ENCODE data around the gene ADNP. TPM values are rescaled to one million over a fixed set of nuclear protein-coding genes. Genes with fewer than 3 reads are reported as not detected.

ADNP gene
- total and polyA plus RNA-seq, 2 of the 4 experiments (the other 2 are of a cell fraction): 23.3 to 24.8 TPM

- DNase-seq (no peak), ATAC-seq (ENCODE audit: low read depth) (no peak)
- POLR2A ChIA-PET (ENCODE audit: unreplicated experiment): no interaction called here
Measured at GRCh38 chr20:50887576-50887975, 43.7 kb downstream of the ADNP start.

More at GRCh38 chr20:50887576-50887975, 43.7 kb downstream of the ADNP start:
- H3K4me1 ChIP-seq (ENCODE audit: control insufficient read depth, insufficient read depth, low read length): peaks cover 3% of the 10 kb centered on the region; the same call in 1 of the 2 replicates
- no peak overlapping the region for H3K4me2 ChIP-seq (ENCODE audit: low read depth, low read length)
- CTCF ChIA-PET: interaction anchor here (0.6 to 0.9 kb wide), 2 partner anchors 13 to 97 kb away, joined by 3 read pairs; no protein-coding TSS in a partner anchor
- no peak overlapping the region for H3K56ac ChIP-seq (ENCODE audit: extremely low read depth, insufficient read depth, low read length)
- no TSS peak for BruUV-seq (replicated peaks)
- H3K27ac ChIP-seq (ENCODE audit: insufficient read depth, low read length): no peak overlapping the region
- no peak overlapping the region for H4K8ac ChIP-seq (ENCODE audit: low read depth in 2 of 2, low read length in 2 of 2)
- no peak overlapping the region for H3K4ac ChIP-seq (ENCODE audit: low read depth, low read length)
- H3K18ac ChIP-seq (ENCODE audit: low read depth, low read length): no peak overlapping the region
- no peak overlapping the region for H2BK20ac ChIP-seq (ENCODE audit: low read depth, low read length)
- H3K9ac ChIP-seq (ENCODE audit: low read depth, low read length): no peak overlapping the region
- H2BK120ac ChIP-seq (ENCODE audit: low read depth, low read length): no peak overlapping the region
- H2AK5ac ChIP-seq (ENCODE audit: low read depth, low read length): no peak overlapping the region
- no peak overlapping the region for H2BK5ac ChIP-seq (ENCODE audit: low read depth, low read length, poor library complexity, severe bottlenecking)
- H2AK9ac ChIP-seq (replicated peaks; ENCODE audit: low read depth, low read length, poor library complexity): no peak overlapping the region
- in situ Hi-C loops (cut with MboI; ENCODE audit: low sequenced_read_pairs) (no loop called here), intact Hi-C loops (cut with micrococcal nuclease) (no loop called here), dilution Hi-C loops (cut with HindIII; ENCODE audit: low sequenced_read_pairs, unreplicated experiment) (no loop called here)
- no peaks in the 10 kb centered on the region for H3K27me3 ChIP-seq (ENCODE audit: control insufficient read depth, insufficient read depth, low read length)
- H4K5ac ChIP-seq (ENCODE audit: low read depth, low read length): no peak overlapping the region
- no peak overlapping the region for H4K91ac ChIP-seq (ENCODE audit: insufficient read depth, low read depth, low read length)
- H3K14ac ChIP-seq (replicated peaks; ENCODE audit: low read depth, low read length): no peak overlapping the region
- TF ChIP-seq MXI1 (IDR thresholded peaks at IDR 0.05; ENCODE audit: borderline replicate concordance, low read depth, low read length) (no peak), CEBPB (IDR thresholded peaks at IDR 0.05; ENCODE audit: low read depth, low read length) (no peak), BHLHE40 (IDR thresholded peaks at IDR 0.05; ENCODE audit: low read depth, low read length) (no peak), USF2 (IDR thresholded peaks at IDR 0.05; ENCODE audit: low read depth, low read length) (no peak), CTCF (conservative IDR thresholded peaks at IDR 0.05; ENCODE audit: low read depth, low read length) (no peak), SMC3 (IDR thresholded peaks at IDR 0.05; ENCODE audit: low read depth, low read length) (no peak), RCOR1 (IDR thresholded peaks at IDR 0.05; ENCODE audit: insufficient replicate concordance, low read length) (no peak), NFE2L2 (IDR thresholded peaks at IDR 0.05; ENCODE audit: low read depth, low read length) (no peak)
- 100% methylated on average over 2 of the region's 3 CpGs; no CpG with 5 or more reads in 1 of the 2 experiments for WGBS, 2 experiments (ENCODE audit: extremely low coverage in 2 of 2, insufficient read length in 1 of 2)
- H3K4me3 ChIP-seq (ENCODE audit: insufficient read depth, low read depth, low read length): no peak overlapping the region
- peaks cover 21% of the 10 kb centered on the region for H3K36me3 ChIP-seq (ENCODE audit: control insufficient read depth, insufficient read depth, low read length)
- no peak overlapping the region for H2AFZ ChIP-seq (replicated peaks; ENCODE audit: low read length, poor library complexity)
- peaks cover 34 to 66% of the 10 kb centered on the region in 2 experiments for H3K79me1 ChIP-seq (ENCODE audit: low read depth in 1 of 2, low read length in 2 of 2)
- H3K23ac ChIP-seq (ENCODE audit: low read depth, low read length): no peak overlapping the region
- H3K9me1 ChIP-seq (ENCODE audit: insufficient read depth, low read length): peaks cover 31% of the 10 kb centered on the region
- H2BK15ac ChIP-seq (ENCODE audit: low read depth, low read length): no peak overlapping the region
- 0 out of 2 replicates have a peak, but pooled peaks cover 2% of the 10 kb centered on the region for H3K9me3 ChIP-seq (ENCODE audit: control insufficient read depth, insufficient read depth, low read length)
- peaks cover 43% of the 10 kb centered on the region for H4K20me1 ChIP-seq (ENCODE audit: insufficient read depth, low read length)

Data from IMR-90 (cell line).